CD4-positive, CD25-positive, alpha-beta regulatory T cell (primary cell): Measurements from ENCODE around the gene SEC31A. TPM values are rescaled to one million over a fixed set of nuclear protein-coding genes. Genes with fewer than 3 reads are reported as not detected.

Experiments used
- ATAC-seq, 2 donors: fragments of 150-1000 bp; cut with Tn5 transposase; one replicate each; pipeline ENCODE4 v1.10.0; 2021; ENCODE audit warnings: low read depth in 2 of 2, moderate number of reproducible peaks in 2 of 2, moderate library complexity in 1 of 2
- DNase-seq, 3 donors: peaks; one replicate each; pipeline versions ENCODE4 v3.0.0 to v3.0.0-alpha.2; 2012 to 2022; ENCODE audit warnings: mixed read lengths in 1 of 3
- H3K27ac ChIP-seq: one replicate; pipeline ENCODE4 v1.7.0; 2013; ENCODE audit warnings: mild to moderate bottlenecking, low read length; ENCODE audit not compliant: insufficient read depth, poor library complexity, severe bottlenecking
- H3K27me3 ChIP-seq: one replicate; pipeline ENCODE4 v1.7.0; 2013; ENCODE audit warnings: low read length; ENCODE audit not compliant: control insufficient read depth, insufficient read depth
- H3K36me3 ChIP-seq: one replicate; pipeline ENCODE4 v1.7.0; 2013; ENCODE audit warnings: mild to moderate bottlenecking, low read length, moderate library complexity; ENCODE audit not compliant: control insufficient read depth, insufficient read depth
- H3K4me1 ChIP-seq: 2 replicates; pipeline ENCODE4 v1.7.0; 2013; ENCODE audit warnings: mild to moderate bottlenecking, low read length; ENCODE audit not compliant: insufficient read depth, control insufficient read depth, poor library complexity, severe bottlenecking
- H3K4me3 ChIP-seq: one replicate; pipeline ENCODE4 v1.7.0; 2013; ENCODE audit warnings: low read depth, mild to moderate bottlenecking, low read length, moderate library complexity
- H3K9me3 ChIP-seq, 2 experiments: 1 replicate in 1 of 2; 2 replicates in 1 of 2; pipeline ENCODE4 v1.7.0; 2013; ENCODE audit warnings: low read length in 2 of 2, mild to moderate bottlenecking in 1 of 2, moderate library complexity in 1 of 2; ENCODE audit not compliant: control insufficient read depth in 2 of 2
- H3K27ac Mint-ChIP-seq, 3 donors: one replicate each; pipeline ENCODE4 v1.8.0; 2020 to 2022; ENCODE audit warnings: mild to moderate bottlenecking in 3 of 3, mixed read lengths in 3 of 3, moderate library complexity in 2 of 3
- H3K27me3 Mint-ChIP-seq: one replicate; pipeline ENCODE4 v1.8.0; 2022; ENCODE audit warnings: mild to moderate bottlenecking, mixed read lengths
- H3K36me3 Mint-ChIP-seq: one replicate; pipeline ENCODE4 v1.8.0; 2020; ENCODE audit warnings: mixed read lengths
- H3K4me1 Mint-ChIP-seq, 4 donors: one replicate each; pipeline ENCODE4 v1.8.0; 2020 to 2022; ENCODE audit warnings: mixed read lengths in 4 of 4, mild to moderate bottlenecking in 1 of 4
- H3K4me3 Mint-ChIP-seq, 4 donors: one replicate each; pipeline ENCODE4 v1.8.0; 2020 to 2022; ENCODE audit warnings: mild to moderate bottlenecking in 4 of 4, mixed read lengths in 4 of 4, moderate library complexity in 3 of 4
- H3K9me3 Mint-ChIP-seq, 7 donors: one replicate each; pipeline ENCODE4 v1.8.0; 2020 to 2022; ENCODE audit warnings: mixed read lengths in 7 of 7, mild to moderate bottlenecking in 3 of 7, moderate library complexity in 2 of 7
- polyA plus RNA-seq, 4 donors: library from polyadenylated mRNA; unstranded; fragments of 300-500 nt; fragmentation: Illumina TruSeq; gene quantifications; one replicate each; pipeline ENCODE4 v1.2.3, GENCODE V29; 2021
- total RNA-seq: library from RNA; stranded (reverse); gene quantifications from one replicate; pipeline ENCODE4 v1.2.3, GENCODE V29; 2022

Gene SEC31A
- total RNA-seq = 130 TPM
- polyA plus RNA-seq = 100 to 1,000 TPM; 101 to 123 (median 117) TPM

- H3K36me3 ChIP-seq = peaks cover 27% of the 10 kb centered on the region
- H3K36me3 Mint-ChIP-seq = peaks cover 10% of the 10 kb centered on the region
- DNase-seq (peak; percentile 95 to 98 (median 96)), ATAC-seq (peak; percentile 94 to 96)
- no peaks in the 10 kb centered on the region for H3K9me3 Mint-ChIP-seq
- peak within 1 kb of the TSS; percentile 91 to 95 (median 92) for H3K4me3 Mint-ChIP-seq
- H3K9me3 ChIP-seq = no peaks in the 10 kb centered on the region
- H3K4me3 ChIP-seq = peak within 1 kb of the TSS; percentile 99
- peaks cover 26% of the 10 kb centered on the region for H3K4me1 ChIP-seq
- peak within 1 kb of the TSS; percentile 96 for H3K27ac ChIP-seq
- H3K4me1 Mint-ChIP-seq = peaks cover 28 to 48% (median 37%) of the 10 kb centered on the region in 4 donors
- H3K27me3 Mint-ChIP-seq = peaks cover 4% of the 10 kb centered on the region
- no peaks in the 10 kb centered on the region for H3K27me3 ChIP-seq
- peak within 1 kb of the TSS; percentile 96 to 98 (median 98) for H3K27ac Mint-ChIP-seq
Measured at GRCh38 chr4:82890901-82891706, at the start of gene SEC31A. Gene SEC31A, minus strand, starts transcription at chr4:82891153. Its CDS starts 9,217 bp downstream, at chr4:82881936.

GRCh38 chr4:82939414-82939813 is 48.5 kb upstream of the SEC31A start:
- no peaks in the 10 kb centered on the region for H3K9me3 ChIP-seq
- no peaks in the 10 kb centered on the region for H3K9me3 Mint-ChIP-seq
- H3K27ac Mint-ChIP-seq = peak overlapping the region in 2 of 3 donors; percentile 7 to 12
- no peak overlapping the region for H3K4me3 ChIP-seq
- H3K27ac ChIP-seq = no peak overlapping the region
- H3K4me1 ChIP-seq = no peaks in the 10 kb centered on the region
- no peak for ATAC-seq
- peaks cover 0 to 2% (median 0%) of the 10 kb centered on the region in 4 donors for H3K4me1 Mint-ChIP-seq
- no peaks in the 10 kb centered on the region for H3K27me3 ChIP-seq
- DNase-seq = no peak
- H3K4me3 Mint-ChIP-seq = no peak overlapping the region
- H3K36me3 ChIP-seq = peaks cover 63% of the 10 kb centered on the region
- no peaks in the 10 kb centered on the region for H3K27me3 Mint-ChIP-seq
- H3K36me3 Mint-ChIP-seq = peaks cover 41% of the 10 kb centered on the region

GRCh38 chr4:82934441-82934840 is 43.5 kb upstream of the SEC31A start:
- Mint-ChIP-seq H3K4me3 (no peak overlapping the region), H3K9me3 (no peaks in the 10 kb centered on the region), H3K27me3 (no peaks in the 10 kb centered on the region), H3K27ac (peak overlapping the region in 1 of 3 donors; percentile 59), H3K36me3 (peaks cover 34% of the 10 kb centered on the region), H3K4me1 (peaks cover 0 to 7% (median 0%) of the 10 kb centered on the region in 4 donors)
- H3K4me1 ChIP-seq = no peaks in the 10 kb centered on the region
- no peak overlapping the region for H3K27ac ChIP-seq
- H3K9me3 ChIP-seq = no peaks in the 10 kb centered on the region
- H3K4me3 ChIP-seq = no peak overlapping the region
- ATAC-seq (no peak), DNase-seq (no peak)
- H3K27me3 ChIP-seq = no peaks in the 10 kb centered on the region
- H3K36me3 ChIP-seq = peaks cover 55% of the 10 kb centered on the region

GRCh38 chr4:82930848-82931755 is 40.1 kb upstream of the SEC31A start:
- Histone ChIP-seq H3K36me3 (peaks cover 31% of the 10 kb centered on the region), H3K27me3 (no peaks in the 10 kb centered on the region), H3K9me3 (no peaks in the 10 kb centered on the region), H3K27ac (no peak overlapping the region), H3K4me1 (no peaks in the 10 kb centered on the region), H3K4me3 (no peak overlapping the region)
- Mint-ChIP-seq H3K27me3 (no peaks in the 10 kb centered on the region), H3K4me3 (no peak overlapping the region), H3K9me3 (no peaks in the 10 kb centered on the region), H3K27ac (no peak overlapping the region), H3K4me1 (peaks cover 0 to 7% (median 0%) of the 10 kb centered on the region in 4 donors), H3K36me3 (peaks cover 34% of the 10 kb centered on the region)
- no peak for ATAC-seq
- no peak for DNase-seq

GRCh38 chr4:82921795-82922194 is 30.8 kb upstream of the SEC31A start:
- H3K27ac Mint-ChIP-seq = peak overlapping the region in 1 of 3 donors; percentile 57
- Histone ChIP-seq H3K4me1 (no peaks in the 10 kb centered on the region), H3K27ac (no peak overlapping the region), H3K36me3 (no peaks in the 10 kb centered on the region), H3K27me3 (no peaks in the 10 kb centered on the region), H3K9me3 (no peaks in the 10 kb centered on the region), H3K4me3 (no peak overlapping the region)
- peaks cover 3% of the 10 kb centered on the region for H3K36me3 Mint-ChIP-seq
- H3K27me3 Mint-ChIP-seq = no peaks in the 10 kb centered on the region
- DNase-seq (no peak), ATAC-seq (no peak)
- no peaks in the 10 kb centered on the region for H3K4me1 Mint-ChIP-seq
- no peaks in the 10 kb centered on the region for H3K9me3 Mint-ChIP-seq
- no peak overlapping the region for H3K4me3 Mint-ChIP-seq

- H3K36me3 Mint-ChIP-seq = peaks cover 3% of the 10 kb centered on the region
Measured at GRCh38 chr4:82919386-82919785, 28.4 kb upstream of the SEC31A start.

GRCh38 chr4:82918091-82918490 is 27.1 kb upstream of the SEC31A start:
- no peak overlapping the region for H3K4me3 ChIP-seq
- no peaks in the 10 kb centered on the region for H3K4me1 Mint-ChIP-seq
- no peak for DNase-seq
- no peaks in the 10 kb centered on the region for H3K4me1 ChIP-seq
- no peak overlapping the region for H3K27ac ChIP-seq
- no peaks in the 10 kb centered on the region for H3K36me3 ChIP-seq
- no peaks in the 10 kb centered on the region for H3K9me3 Mint-ChIP-seq
- peaks cover 3% of the 10 kb centered on the region for H3K36me3 Mint-ChIP-seq
- no peaks in the 10 kb centered on the region for H3K9me3 ChIP-seq
- no peaks in the 10 kb centered on the region for H3K27me3 ChIP-seq
- H3K4me3 Mint-ChIP-seq = no peak overlapping the region
- no peaks in the 10 kb centered on the region for H3K27me3 Mint-ChIP-seq
- H3K27ac Mint-ChIP-seq = peak overlapping the region in 1 of 3 donors; percentile 52
- no peak for ATAC-seq

More at GRCh38 chr4:82919386-82919785, 28.4 kb upstream of the SEC31A start:
- Histone ChIP-seq H3K9me3 (no peaks in the 10 kb centered on the region), H3K27me3 (no peaks in the 10 kb centered on the region), H3K4me1 (no peaks in the 10 kb centered on the region), H3K4me3 (no peak overlapping the region), H3K27ac (no peak overlapping the region), H3K36me3 (no peaks in the 10 kb centered on the region)
- Mint-ChIP-seq H3K27ac (no peak overlapping the region), H3K9me3 (no peaks in the 10 kb centered on the region), H3K4me1 (no peaks in the 10 kb centered on the region), H3K4me3 (no peak overlapping the region), H3K27me3 (no peaks in the 10 kb centered on the region)
- no peak for ATAC-seq
- DNase-seq = no peak
